Body of pancreas (tissue), 4 donors: Measurements from ENCODE around the gene TEKTIP1.

ENCODE experiments used
- POLR2A ChIP-seq, 3 donors: fragments of 450-650 bp; IDR thresholded peaks; one replicate each; pipeline ENCODE4 v1.6.1; 2016; ENCODE audit warnings: antibody characterized with exemption in 3 of 3, mild to moderate bottlenecking in 2 of 3
- TF ChIP-seq, protein P1 (sequence below), 7 experiments: fragments of 450-650 bp in 4 of 7; fragments of 200-600 bp in 3 of 7; sonication (generic) in 3 of 7; IDR thresholded peaks; one replicate each; pipeline ENCODE4 v1.5.1; 2016 to 2019; ENCODE audit warnings: antibody characterized with exemption in 7 of 7

DNA sequence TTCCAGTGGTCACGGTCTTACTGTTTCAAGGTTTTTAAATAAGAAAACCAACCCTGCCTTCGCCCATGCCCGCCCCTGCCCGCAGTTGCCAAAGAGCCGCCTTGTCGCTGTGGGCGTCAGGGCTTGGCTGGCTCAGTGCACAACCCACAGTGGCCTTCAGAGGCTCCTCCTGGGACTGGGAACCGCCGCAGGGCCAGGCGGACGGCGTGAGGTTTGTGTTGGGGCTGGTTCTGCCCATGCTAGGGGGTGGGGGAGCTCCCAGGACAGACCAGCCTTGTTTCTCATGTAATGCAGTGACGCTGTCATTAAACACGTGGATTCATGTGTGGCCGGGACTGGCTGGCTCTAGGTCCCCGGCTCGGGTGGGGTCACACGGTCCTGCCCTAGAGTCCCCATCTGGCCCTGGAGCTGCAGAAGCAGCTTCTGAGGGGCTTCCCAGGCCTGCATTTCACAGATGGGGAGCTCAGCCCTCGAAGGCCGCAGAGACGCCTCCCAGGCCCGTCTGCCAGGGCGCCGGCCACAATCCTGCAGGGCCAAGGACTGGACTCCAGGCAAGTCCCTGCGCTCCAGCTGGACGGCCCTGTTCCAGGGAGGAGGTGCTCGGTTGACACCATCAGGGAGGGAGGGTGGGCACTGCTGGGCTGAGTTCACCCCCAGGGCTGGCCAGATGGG lies 2.4 kb upstream of the TEKTIP1 start:
- TF ChIP-seq, protein P1, sequence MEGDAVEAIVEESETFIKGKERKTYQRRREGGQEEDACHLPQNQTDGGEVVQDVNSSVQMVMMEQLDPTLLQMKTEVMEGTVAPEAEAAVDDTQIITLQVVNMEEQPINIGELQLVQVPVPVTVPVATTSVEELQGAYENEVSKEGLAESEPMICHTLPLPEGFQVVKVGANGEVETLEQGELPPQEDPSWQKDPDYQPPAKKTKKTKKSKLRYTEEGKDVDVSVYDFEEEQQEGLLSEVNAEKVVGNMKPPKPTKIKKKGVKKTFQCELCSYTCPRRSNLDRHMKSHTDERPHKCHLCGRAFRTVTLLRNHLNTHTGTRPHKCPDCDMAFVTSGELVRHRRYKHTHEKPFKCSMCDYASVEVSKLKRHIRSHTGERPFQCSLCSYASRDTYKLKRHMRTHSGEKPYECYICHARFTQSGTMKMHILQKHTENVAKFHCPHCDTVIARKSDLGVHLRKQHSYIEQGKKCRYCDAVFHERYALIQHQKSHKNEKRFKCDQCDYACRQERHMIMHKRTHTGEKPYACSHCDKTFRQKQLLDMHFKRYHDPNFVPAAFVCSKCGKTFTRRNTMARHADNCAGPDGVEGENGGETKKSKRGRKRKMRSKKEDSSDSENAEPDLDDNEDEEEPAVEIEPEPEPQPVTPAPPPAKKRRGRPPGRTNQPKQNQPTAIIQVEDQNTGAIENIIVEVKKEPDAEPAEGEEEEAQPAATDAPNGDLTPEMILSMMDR (IDR thresholded peaks at IDR 0.05) = no peak
- TF ChIP-seq POLR2A (IDR thresholded peaks at IDR 0.05) = no peak
